Spleen (tissue), 11 donors: ENCODE measurements around the gene ANKRD2. TPM values are rescaled to one million over a fixed set of nuclear protein-coding genes. Genes with fewer than 3 reads are reported as not detected.

Experiments used
- DNase-seq: peaks from one replicate; pipeline ENCODE4 v3.0.0-alpha.2; 2020
- H3K27ac ChIP-seq, 8 donors: fragments of 200-600 bp; sonication (generic) in 7 of 8; 1 replicate in 4 of 8; 2 replicates in 4 of 8; pipeline versions ENCODE4 v1.5.0 to v1.8.0; 2016 to 2021; ENCODE audit warnings: inconsistent platforms in 4 of 8, mild to moderate bottlenecking in 4 of 8, moderate library complexity in 1 of 8
- H3K27me3 ChIP-seq, 7 donors: fragments of 200-600 bp; sonication (generic) in 6 of 7; replicated peaks in 1 of 7; 1 replicate in 4 of 7; 2 replicates in 3 of 7; pipeline versions ENCODE4 v1.5.0 to v1.8.0; 2016 to 2021; ENCODE audit warnings: inconsistent platforms in 3 of 7, mild to moderate bottlenecking in 1 of 7
- H3K36me3 ChIP-seq, 6 donors: fragments of 200-600 bp; sonication (generic) in 5 of 6; 1 replicate in 4 of 6; 2 replicates in 2 of 6; pipeline versions ENCODE4 v1.5.0 to v1.8.0; 2016 to 2021; ENCODE audit warnings: inconsistent platforms in 2 of 6
- H3K4me1 ChIP-seq, 6 donors: fragments of 200-600 bp; sonication (generic) in 5 of 6; 1 replicate in 3 of 6; 2 replicates in 3 of 6; pipeline versions ENCODE4 v1.5.0 to v1.8.0; 2016 to 2021; ENCODE audit warnings: inconsistent platforms in 3 of 6
- H3K4me3 ChIP-seq, 8 donors: fragments of 200-600 bp; sonication (generic) in 7 of 8; 1 replicate in 4 of 8; 2 replicates in 4 of 8; pipeline versions ENCODE4 v1.5.0 to v1.8.0; 2016 to 2021; ENCODE audit warnings: inconsistent platforms in 4 of 8, mild to moderate bottlenecking in 4 of 8, moderate library complexity in 2 of 8
- H3K9me3 ChIP-seq, 8 donors: fragments of 200-600 bp; sonication (generic) in 7 of 8; 1 replicate in 4 of 8; 2 replicates in 4 of 8; pipeline versions ENCODE4 v1.5.0 to v1.8.0; 2016 to 2021; ENCODE audit warnings: inconsistent platforms in 4 of 8
- CTCF ChIP-seq, 11 experiments: fragments of 200-600 bp in 7 of 11; fragments of 450-650 bp in 4 of 11; sonication (generic) in 4 of 11; IDR thresholded peaks in 8 of 11; conservative IDR thresholded peaks in 3 of 11; 1 replicate in 7 of 11; 2 replicates in 4 of 11; pipeline versions ENCODE4 v1.4.0 to v1.8.0; 2016 to 2021; ENCODE audit warnings: antibody characterized with exemption in 11 of 11, inconsistent platforms in 4 of 11, mild to moderate bottlenecking in 1 of 11
- POLR2A ChIP-seq, 3 donors: fragments of 450-650 bp; IDR thresholded peaks; one replicate each; pipeline ENCODE4 v1.5.1; 2017; ENCODE audit warnings: antibody characterized with exemption in 3 of 3, mild to moderate bottlenecking in 1 of 3
- POLR2AphosphoS5 ChIP-seq, 3 donors: sonication (generic); formaldehyde crosslinking; IDR thresholded peaks; one replicate each; pipeline ENCODE4 v1.5.1; 2017; ENCODE audit warnings: antibody characterized with exemption in 3 of 3
- WGBS, 5 donors: extraction: QIAGEN DNeasy Blood & Tissue Kit in 3 of 5; methylation state at CpG; one replicate each; pipeline versions ENCODE4 v1.1.5 to v1.1.7; 2013 to 2018; 5-methylcytosine and 5-hydroxymethylcytosine counted together
- intact Hi-C: fragments of 100-400 bp; cut with DNase I; formaldehyde crosslinking; loops from one replicate; pipeline ENCODE4 v1.15.0; 2023; ENCODE audit warnings: low total_unique reads
- polyA plus RNA-seq, 3 donors: library from polyadenylated mRNA; stranded (reverse); fragments of 200-250 nt; gene quantifications; one replicate each; pipeline ENCODE4 v1.2.1, GENCODE V29; 2013
- total RNA-seq, 7 donors: library from RNA; depleted of rRNA in 3 of 7; stranded (reverse); fragments of >200 nt in 3 of 7; fragmentation: NEBNext Ultra II Directional in 4 of 7; extraction: Animal tissue kit (Norgen Biotek cat#: 25700) in 4 of 7; gene quantifications; one replicate each; pipeline versions ENCODE4 v1.1.0 to v1.2.1, GENCODE V29; 2016 to 2021
- donor health status: healthy with polysubstance abuse.
- donor health status: DM: no; HTN: no; CAD: no; lungs with moderate emphysema.
- donor health status: DM: no; HTN: no; CAD: no.
- donor health status: Bipolar disorder and iron deficiency.
- donor health status: healthy.
- donor health status: DM: no; HTN: no; CAD: no.
- donor health status: DM: yes; HTN: yes; CAD: no.

Gene ANKRD2
- total and polyA plus RNA-seq, 10 donors = 0.10 to 0.52 (median 0.18) TPM; not detected in 7

- no peak for TF ChIP-seq POLR2A (IDR thresholded peaks at IDR 0.05)
- no peak for TF ChIP-seq CTCF (IDR thresholded peaks at IDR 0.05 in 8 of 11, conservative IDR thresholded peaks at IDR 0.05 in 3 of 11)
- TF ChIP-seq POLR2AphosphoS5 (IDR thresholded peaks at IDR 0.05) = no peak
- H3K36me3 ChIP-seq = no peaks in the 10 kb centered on the region
- H3K27me3 ChIP-seq = no peaks in the 10 kb centered on the region
- 87 to 92% (median 92%) methylated on average over 13 of the region's 13 CpGs for WGBS, 5 donors
- intact Hi-C loops = no loop called here
- peaks cover 0 to 22% (median 7%) of the 10 kb centered on the region in 6 donors for H3K4me1 ChIP-seq
- H3K27ac ChIP-seq = no peak overlapping the region
- DNase-seq = peak; percentile 52
- H3K4me3 ChIP-seq = no peak overlapping the region
- H3K9me3 ChIP-seq = no peaks in the 10 kb centered on the region
These were observed 23.6 kb upstream of the ANKRD2 start for GRCh38 chr10:97548828-97549455.

- H3K36me3 ChIP-seq = no peaks in the 10 kb centered on the region
- TF ChIP-seq POLR2A (IDR thresholded peaks at IDR 0.05) (no peak), CTCF (IDR thresholded peaks at IDR 0.05 in 8 of 11, conservative IDR thresholded peaks at IDR 0.05 in 3 of 11) (no peak), POLR2AphosphoS5 (IDR thresholded peaks at IDR 0.05) (no peak)
- H3K4me3 ChIP-seq = no peak overlapping the region
- H3K9me3 ChIP-seq = no peaks in the 10 kb centered on the region
- WGBS, 5 donors = 67 to 79% (median 76%) methylated on average over 12 to 13 of the region's 13 CpGs
- H3K27ac ChIP-seq = no peak overlapping the region
- no peaks in the 10 kb centered on the region for H3K27me3 ChIP-seq
- intact Hi-C loops = loop anchor here (5.0 kb wide), 1 partner anchor 87 kb away; no protein-coding TSS in a partner anchor
- peaks cover 0 to 22% (median 7%) of the 10 kb centered on the region in 6 donors for H3K4me1 ChIP-seq
- peak; percentile 51 for DNase-seq
These were observed 22.8 kb upstream of the ANKRD2 start for GRCh38 chr10:97549587-97550322.

- Histone ChIP-seq H3K9me3 (peaks cover 0 to 7% (median 4%) of the 10 kb centered on the region in 8 donors), H3K27me3 (no peaks in the 10 kb centered on the region), H3K36me3 (no peaks in the 10 kb centered on the region), H3K4me3 (no peak overlapping the region), H3K27ac (no peak overlapping the region), H3K4me1 (peaks cover 0 to 22% (median 7%) of the 10 kb centered on the region in 6 donors)
- TF ChIP-seq CTCF (IDR thresholded peaks at IDR 0.05 in 8 of 11, conservative IDR thresholded peaks at IDR 0.05 in 3 of 11) (no peak), POLR2A (IDR thresholded peaks at IDR 0.05) (no peak), POLR2AphosphoS5 (IDR thresholded peaks at IDR 0.05) (no peak)
- 79 to 91% (median 84%) methylated on average over 8 to 10 of the region's 10 CpGs for WGBS, 5 donors
- intact Hi-C loops = loop anchor here (5.0 kb wide), 1 partner anchor 88 kb away; no protein-coding TSS in a partner anchor
- peak; percentile 66 for DNase-seq
These were observed 22.0 kb upstream of the ANKRD2 start for GRCh38 chr10:97550336-97551149.
